ENCODE data around the gene UNC119B. TPM values are rescaled to one million over a fixed set of nuclear protein-coding genes. Genes with fewer than 3 reads are reported as not detected.
A peak's percentile ranks its signal among the peaks of the same experiment; 100 is the strongest.
"Not testable (repeated sequence)": the region's sequence is repeated elsewhere in the genome, so short reads cannot be mapped to it uniquely, and the experiment has no call there.

UNC119B gene
- total RNA-seq, 1 donor from 2014 or later = 14.0 TPM

DNA sequence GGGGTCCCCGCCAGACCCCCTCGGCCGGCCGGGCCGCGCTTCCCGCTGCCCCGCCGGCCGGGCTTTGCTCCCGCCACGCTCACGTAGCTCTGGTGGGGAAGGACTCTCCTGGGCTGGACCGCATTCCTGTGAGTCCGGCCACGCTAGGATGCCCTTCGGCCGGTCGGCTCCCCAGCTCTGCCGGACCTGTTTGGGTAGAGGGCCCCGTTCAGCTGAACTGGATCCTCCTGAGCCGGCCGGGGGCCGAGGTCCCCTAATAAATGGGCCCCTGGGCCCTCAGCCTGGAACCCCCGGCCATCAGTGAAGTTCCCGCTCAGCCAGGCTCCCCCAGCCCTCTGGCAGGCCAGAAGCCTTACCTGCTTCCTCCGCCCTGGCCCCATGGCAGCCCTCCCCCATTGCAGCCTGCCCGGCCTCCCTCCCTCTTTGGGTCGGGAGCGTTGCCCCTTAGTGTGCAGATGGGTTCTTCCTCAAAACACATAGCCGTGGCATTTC lies 593 bp downstream of the UNC119B start:
- DNase-seq (ENCODE audit: missing footprints) (no peak), ATAC-seq (peak; percentile 6)
- intact Hi-C loops (cut with DNase I) = no loop called here

DNA sequence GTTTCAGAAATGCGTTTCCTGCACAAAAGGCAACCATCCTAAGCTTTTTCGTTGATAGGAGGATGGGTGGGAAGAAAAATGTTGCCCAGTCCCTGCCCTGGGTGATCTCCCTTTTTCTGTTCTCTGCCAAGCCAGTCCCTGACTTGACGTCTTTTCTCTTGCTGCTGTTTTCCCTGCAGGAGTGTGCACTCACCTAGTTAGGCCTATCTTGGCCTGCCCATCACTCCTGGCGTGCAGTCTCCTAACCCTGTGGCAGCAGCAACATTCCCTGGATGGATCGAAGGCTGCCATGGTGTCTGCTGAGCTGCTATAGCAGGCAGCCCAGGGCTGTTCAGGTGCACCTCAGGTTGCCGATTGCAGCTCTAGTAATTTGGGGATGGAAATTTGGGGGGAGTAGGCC lies 1.2 kb downstream of the UNC119B start:
- intact Hi-C loops (cut with DNase I) = no loop called here
- no peak for DNase-seq (ENCODE audit: missing footprints)
- no peak for ATAC-seq

DNA sequence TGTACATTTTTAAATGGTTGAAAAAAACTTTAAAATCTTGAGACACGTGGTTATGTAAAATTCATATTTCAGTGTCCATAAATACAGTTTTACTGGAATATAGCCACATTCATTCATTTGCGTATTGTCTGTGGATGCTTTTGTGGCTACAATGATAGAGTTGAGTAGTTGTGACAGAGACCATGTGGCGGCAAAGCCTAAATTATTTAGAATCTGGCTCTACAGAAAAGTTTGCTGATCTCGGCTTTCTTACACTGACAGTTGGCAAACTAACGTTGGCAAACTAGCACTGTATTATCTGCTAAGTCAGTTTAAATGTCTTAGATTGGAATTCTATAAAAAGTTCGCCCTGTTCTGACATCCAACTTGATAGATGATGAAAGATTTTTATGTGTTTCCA lies 2.4 kb downstream of the UNC119B start:
- no peak for ATAC-seq
- intact Hi-C loops (cut with DNase I) = loop anchor here (1.0 to 2.0 kb wide), 2 partner anchors 65 to 130 kb away; no protein-coding TSS in a partner anchor
- no peak for DNase-seq (ENCODE audit: missing footprints)

DNA sequence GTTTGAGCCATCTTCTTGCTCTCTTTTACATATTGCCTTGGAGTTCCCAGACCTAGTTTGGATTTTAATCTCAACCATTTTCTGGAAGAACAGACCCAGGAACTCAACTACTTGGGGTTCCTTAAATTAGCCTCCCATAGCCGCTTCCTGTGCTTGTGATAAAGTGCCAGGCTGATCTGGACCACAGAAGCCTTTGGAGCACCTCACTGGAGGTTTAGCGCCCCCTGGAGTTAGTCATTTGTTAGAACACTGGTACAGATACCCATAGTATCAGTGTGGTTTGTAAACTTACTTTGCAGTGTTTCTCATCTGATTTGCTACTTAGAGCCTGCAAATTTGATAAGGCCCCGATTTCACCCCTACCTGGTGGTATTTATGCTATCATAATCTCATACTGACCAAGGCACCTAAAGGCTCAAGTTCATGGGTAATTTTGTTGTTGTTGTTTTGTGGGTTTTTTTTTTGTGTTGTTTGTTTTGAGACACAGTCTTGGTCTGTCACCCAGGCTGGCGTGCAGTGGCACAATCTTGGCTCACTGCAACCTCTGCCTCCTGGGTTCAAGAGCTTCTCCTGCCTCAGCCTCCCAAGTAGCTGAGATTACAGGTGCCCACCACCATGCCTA lies 3.7 kb downstream of the UNC119B start:
- DNase-seq (ENCODE audit: missing footprints) (no peak), ATAC-seq (peak; percentile 69)
- intact Hi-C loops (cut with DNase I) = loop anchor here (1.0 to 2.0 kb wide), 2 partner anchors 67 to 131 kb away; no protein-coding TSS in a partner anchor

DNA sequence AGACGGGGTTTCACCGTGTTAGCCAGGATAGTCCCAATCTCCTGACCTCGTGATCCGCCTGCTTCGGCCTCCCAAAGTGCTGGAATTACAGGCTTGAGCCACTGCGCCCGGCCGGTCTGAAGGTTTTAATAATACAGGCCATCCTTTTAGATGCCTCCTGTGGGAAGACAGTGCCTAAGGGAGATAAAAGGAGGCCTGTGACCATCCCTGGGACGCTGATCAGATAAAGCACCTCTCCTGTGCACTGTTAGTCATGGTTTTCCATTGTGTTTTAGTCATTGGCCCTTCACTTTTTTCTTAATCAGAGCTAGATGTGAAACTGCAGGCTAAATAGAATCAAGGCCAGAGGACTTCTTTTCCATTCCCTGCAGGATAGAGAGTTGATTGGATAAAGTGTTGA lies 7.8 kb downstream of the UNC119B start:
- ATAC-seq (no peak), DNase-seq (ENCODE audit: missing footprints) (no peak)
- intact Hi-C loops (cut with DNase I) = no loop called here

DNA sequence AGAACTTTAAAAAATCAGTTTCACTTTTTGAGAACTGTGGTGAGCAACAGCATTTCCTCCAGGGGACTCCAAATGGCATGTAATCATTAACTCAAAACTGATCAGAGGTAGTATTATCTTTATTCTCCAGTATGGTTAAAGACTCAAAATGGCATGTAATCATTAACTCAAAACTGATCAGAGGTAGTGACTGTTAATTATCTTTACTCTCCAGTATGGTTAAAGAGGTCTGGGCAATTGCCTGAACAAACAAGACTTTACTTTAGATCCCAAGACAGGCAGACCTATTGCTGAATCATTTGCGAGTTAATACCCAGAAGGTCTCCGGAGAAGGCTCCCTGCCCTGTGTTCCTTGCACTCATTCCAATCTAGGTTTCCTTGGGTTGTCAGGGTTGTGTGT lies 8.8 kb downstream of the UNC119B start:
- ATAC-seq (no peak), DNase-seq (ENCODE audit: missing footprints) (no peak)
- intact Hi-C loops (cut with DNase I) = no loop called here

DNA sequence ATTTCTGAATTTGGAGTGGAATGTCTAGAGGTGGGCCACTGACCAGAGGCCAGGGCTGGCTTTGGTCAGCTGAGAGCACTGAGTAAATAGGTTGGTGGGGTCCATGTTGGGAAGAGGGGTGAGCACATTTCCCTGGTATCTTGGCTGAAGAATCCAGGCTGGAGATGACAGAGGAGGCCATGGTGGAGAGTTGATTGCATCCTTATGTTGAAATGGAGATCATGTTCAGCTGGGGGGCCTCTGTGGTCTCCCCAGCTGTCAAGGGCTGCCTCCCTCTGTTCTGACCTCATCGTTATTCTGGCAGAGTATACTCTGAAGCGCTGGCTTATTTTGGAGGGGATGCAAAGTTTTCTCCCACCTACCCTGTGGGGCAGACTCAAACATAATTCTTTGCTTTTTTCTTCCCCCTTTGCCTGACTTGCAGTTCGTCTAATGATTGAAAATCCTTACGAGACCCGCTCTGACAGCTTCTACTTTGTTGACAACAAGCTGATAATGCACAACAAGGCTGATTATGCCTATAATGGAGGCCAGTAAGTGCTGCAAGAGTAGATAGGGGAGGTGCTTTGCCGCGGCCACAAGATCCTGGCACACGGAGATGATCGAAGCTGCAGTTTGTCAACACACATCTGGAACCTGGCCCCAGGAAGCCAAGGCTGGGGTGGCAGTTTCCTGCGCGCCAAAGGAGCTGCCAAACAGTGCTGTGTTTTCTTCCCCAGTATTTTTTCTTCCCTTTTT lies 9.4 kb downstream of the UNC119B start:
- DNase-seq (ENCODE audit: missing footprints) = no peak
- intact Hi-C loops (cut with DNase I) = no loop called here
- ATAC-seq = no peak

DNA sequence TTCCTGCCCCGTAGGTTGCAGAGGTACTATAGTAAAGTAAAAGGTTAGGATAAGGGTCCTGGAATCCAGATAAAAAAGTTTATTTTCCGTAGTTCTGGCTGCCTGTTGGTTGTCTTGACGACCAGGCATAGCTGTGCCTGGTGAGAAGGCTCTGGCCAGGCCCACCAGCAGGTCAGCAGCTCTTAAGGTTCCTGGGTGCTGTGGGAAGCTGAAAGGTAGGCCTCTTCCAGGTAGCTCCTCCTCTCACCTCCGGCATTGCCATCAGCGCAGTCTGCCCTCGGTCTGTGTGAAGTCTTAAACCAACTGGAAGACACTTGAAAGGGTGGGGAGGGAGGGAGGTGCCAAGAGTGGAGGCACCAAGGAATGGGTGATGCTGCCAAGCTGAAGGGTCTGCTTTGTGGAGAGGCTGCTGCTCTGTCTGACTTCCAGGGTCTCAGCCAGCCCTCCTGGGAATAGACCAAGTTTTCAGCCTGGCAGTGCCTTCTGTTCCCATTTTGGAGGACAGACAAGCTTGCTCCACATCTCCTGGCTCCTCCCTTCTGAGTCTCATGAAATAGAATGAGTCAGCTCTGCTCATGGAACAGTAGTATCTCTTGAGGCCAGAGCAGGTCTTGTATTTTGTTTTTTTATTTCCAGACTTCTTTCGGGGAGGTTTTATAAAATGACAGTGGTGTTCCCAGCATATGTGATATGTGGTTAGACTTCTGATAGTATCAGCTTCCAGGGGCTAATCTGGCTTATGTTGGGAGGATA lies 10.2 kb downstream of the UNC119B start:
- intact Hi-C loops (cut with DNase I) = no loop called here
- ATAC-seq (peak; percentile 66), DNase-seq (ENCODE audit: missing footprints) (no peak)

DNA sequence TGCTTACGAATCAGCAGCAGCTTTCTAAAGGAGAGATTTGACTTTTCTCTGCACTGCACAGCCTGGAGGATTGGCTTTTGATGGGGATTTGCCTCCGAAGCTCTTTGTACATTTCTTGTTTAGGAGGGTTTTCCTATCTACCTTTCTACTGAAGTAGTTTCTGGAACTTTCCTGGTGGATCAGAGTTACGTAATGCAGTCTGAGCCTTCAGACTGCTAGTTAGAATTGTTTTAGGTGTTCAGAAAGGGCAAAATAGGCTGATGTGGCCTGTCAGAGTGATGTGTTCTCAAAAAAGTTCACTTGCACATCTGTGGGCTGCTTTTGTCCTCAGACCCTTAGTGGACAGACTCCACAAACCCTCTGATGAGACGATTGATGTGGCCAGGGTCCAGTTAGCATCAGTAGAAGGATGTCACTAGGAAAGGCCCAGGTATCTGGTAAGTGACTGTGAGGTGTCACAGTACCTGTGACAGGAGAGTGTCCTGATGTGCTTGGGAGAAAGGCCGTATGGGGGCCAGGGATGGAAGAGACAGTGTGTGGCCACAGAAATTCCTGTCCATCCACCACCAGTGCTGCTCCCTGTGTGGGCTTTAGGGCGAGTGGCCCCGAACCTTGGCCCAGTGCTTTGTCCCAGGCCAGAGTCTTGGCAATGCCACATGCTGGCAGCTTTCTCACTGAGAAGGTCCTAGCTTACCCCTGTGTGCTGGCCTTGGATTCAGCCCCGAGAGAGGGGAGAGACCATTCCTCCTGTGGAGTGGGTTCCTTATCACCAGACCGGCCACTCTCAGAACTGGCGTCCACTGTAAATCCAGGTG lies 10.9 kb downstream of the UNC119B start:
- intact Hi-C loops (cut with DNase I) = no loop called here
- DNase-seq (ENCODE audit: missing footprints) = no peak
- ATAC-seq = no peak

DNA sequence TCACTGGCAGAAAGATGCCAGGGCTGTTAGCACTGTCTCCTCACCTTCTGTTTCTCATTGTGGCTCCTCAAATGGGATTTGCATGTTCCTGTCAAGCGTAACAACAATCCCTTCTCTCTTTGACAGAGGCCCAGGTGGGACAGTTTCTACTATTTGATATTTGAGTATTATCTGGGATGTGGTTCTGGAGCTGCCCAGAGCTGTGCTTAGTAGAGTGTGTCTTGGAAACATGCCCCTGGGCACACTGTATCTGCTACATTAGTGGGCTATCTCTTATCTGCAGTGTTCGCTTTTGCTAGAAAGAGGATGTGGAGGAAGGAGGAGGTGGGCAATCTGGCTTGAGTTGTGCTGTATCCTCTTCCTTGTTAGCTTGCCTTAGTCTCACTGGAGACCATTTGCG lies 11.6 kb downstream of the UNC119B start:
- intact Hi-C loops (cut with DNase I) = no loop called here
- no peak for DNase-seq (ENCODE audit: missing footprints)
- ATAC-seq = no peak

DNA sequence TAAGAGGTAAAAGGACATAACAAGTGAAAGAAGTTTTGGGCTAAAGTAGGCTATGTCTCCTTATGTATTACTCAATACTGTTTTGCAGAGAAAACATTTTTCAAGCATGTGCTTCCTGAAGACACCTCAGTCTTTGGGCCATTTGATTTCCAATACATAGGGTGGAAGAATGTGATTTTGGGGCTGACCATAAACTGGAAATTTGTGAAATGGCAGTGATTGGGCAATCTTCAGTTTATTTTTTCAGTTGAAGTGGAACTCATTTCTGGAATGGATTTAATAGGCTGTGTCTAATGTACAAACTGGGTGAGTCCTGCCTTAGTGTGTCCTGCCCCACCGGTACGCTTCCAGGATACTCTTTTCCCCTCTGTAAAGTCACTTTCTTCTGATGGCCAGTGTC lies 12.5 kb downstream of the UNC119B start:
- DNase-seq (ENCODE audit: missing footprints) (no peak), ATAC-seq (no peak)
- intact Hi-C loops (cut with DNase I) = no loop called here

DNA sequence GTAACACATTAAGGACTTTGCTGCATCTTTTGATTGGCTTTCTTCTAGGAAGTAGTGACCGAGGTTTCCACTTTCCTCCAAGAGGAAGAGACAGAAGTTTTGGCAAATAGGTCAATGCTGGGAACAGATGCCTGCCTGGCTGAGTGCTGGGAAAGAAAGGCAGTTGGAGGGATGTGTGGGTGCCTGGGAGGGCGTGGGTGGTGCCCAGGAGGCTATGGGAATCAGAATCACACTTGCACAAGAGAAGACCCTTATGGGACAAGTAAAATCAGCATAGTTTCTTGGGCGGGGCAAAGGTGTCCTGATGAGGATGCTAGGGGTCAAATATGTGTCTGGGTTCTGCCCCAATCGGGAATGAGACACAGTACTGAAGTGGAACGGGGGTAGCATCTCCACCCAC lies 14.5 kb downstream of the UNC119B start:
- ATAC-seq = no peak

DNA sequence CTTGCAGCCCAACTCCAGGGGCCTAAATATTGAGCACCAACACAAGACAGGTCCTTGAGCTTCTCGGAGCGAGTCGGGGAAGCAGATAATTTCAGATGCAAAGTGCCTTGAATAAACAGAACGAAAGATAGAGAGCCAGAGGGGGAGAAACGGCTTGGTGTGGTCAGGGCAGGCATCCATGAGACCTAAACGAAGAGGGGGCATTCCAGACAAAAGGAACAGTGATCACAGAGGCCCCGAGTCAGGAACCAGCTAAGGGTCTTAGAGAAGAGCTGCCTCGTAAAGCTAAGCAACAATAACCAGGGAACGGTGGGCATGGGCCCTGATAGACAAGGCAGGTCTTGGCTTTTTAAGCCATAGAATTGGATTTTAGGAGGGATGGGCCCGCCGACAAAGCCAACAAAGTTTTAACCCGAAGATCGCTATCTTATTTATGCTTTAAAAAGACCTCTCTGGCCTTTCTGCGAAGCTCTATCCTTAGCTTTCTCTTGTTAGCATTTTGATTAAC lies 14.9 kb downstream of the UNC119B start:
- intact Hi-C loops (cut with DNase I) = no loop called here
- no peak for ATAC-seq
- no peak for DNase-seq (ENCODE audit: missing footprints)

More for the DNA sequence above, 14.5 kb downstream of the UNC119B start:
- no peak for DNase-seq (ENCODE audit: missing footprints)
- intact Hi-C loops (cut with DNase I) = no loop called here

DNA sequence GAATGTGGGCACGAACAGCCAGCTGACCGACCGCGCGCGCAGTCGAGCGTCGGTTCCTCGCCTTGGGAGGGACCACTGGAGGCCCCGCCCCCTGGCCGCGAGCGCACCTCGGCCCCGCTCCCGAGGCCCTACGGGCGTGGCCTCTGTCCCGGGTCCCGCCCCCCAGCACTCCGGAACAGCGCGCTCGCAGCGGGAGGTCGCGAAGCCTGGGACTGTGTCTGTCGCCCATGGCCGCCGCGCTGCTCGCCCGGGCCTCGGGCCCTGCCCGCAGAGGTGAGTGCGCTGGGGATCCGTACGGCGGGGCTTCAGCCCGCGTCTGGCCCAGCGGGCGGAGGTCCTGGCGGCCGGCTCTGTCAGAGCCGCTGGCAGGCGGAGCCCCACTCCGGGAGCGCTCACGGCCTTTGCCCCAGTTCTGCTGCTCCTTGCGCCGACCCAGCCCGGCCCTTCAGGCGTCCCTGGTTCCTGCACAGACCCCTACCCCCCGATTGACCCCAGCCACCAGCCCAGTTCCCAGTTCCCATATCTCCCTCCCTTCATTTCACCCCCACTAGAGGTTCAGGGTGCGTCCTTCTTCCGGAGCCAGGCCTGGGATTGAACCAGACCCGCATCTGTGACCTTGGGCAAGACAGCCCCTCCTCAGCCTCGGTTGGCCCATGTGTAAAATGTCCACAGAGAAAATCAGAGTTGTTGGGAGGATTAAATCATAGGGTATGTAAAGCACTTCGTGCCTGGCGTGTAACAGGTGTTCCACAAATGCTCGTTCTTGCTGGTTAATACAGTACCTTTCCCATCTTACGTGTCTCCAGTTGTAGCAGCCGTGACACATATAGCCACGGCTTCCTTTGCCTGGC lies 15.6 kb downstream of the UNC119B start, which contains the start of gene ACADS:
TSS of gene ACADS (plus strand) at position 168 of the 851 bp plus-strand sequence. CDS start at position 228, 60 bp downstream.
- DNase-seq (ENCODE audit: missing footprints) (peak; percentile 96), ATAC-seq (peak; percentile 99)
- intact Hi-C loops (cut with DNase I) = no loop called here

DNA sequence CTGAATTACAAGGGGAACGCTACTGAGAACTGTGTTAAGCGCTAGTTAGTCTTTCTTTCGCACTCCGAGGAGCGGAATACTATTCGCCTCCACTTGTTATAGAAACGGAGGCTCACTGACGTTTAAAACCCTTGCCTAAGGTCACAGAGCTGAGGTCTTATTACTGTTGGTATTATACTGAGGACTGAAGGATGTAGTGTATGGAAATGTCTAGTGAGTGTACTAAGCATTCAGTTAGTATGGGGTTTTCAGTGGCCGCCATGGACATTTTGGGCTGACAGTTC lies 16.2 kb downstream of the UNC119B start:
- intact Hi-C loops (cut with DNase I) = no loop called here
- no peak for DNase-seq (ENCODE audit: missing footprints)
- ATAC-seq = no peak

DNA sequence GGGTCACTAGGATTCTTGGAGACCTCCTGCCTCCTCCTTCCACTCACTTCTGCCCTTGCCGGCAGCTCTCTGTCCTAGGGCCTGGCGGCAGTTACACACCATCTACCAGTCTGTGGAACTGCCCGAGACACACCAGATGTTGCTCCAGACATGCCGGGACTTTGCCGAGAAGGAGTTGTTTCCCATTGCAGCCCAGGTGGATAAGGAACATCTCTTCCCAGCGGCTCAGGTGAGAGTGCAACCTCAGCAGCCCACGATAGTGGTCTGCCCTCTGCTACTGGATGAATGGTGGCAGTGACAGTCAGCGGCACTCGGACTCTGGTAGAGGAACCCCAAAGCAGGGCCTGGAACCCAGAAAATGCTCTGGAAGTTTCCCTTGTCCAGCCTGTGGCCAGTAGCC lies 16.7 kb downstream of the UNC119B start:
- ATAC-seq = no peak
- intact Hi-C loops (cut with DNase I) = no loop called here
- no peak for DNase-seq (ENCODE audit: missing footprints)

DNA sequence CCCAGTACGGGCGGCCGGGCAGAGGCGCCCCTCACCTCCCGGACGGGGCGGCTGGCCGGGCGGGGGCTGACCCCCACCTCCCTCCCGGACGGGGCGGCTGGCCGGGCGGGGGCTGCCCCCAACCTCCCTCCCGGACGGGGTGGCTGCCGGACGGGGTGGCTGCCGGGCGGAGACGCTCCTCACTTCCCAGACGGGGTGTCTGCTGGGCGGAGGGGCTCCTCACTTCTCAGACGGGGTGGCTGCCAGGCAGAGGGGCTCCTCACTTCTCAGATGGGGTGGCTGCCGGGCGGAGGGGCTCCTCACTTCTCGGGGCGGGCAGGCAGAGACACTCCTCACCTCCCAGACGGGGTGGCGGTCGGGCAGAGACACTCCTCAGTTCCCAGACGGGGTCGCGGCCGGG lies 21.9 kb downstream of the UNC119B start:
- intact Hi-C loops (cut with DNase I); ATAC-seq; DNase-seq (ENCODE audit: missing footprints): not testable (repeated sequence)

DNA sequence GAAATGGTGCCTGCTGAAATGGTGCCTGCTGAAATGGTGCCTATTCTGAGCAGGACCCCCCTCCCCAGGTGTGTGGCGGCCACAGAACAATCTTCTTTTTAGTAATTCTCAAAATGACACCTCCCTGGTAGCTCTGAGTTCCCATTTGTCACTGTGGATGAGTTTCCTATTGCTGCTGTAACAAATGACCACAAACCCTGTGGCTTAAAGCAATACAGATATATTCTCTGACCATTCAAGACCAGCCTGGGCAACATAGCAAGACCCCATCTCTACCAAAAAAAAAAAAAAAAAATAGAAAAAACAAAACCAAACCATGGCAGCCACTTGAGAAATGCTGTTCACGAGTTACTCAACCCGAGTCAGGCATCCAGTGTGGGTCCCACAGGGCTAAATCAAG lies 23.3 kb downstream of the UNC119B start:
- ATAC-seq (no peak), DNase-seq (ENCODE audit: missing footprints) (no peak)
- intact Hi-C loops (cut with DNase I) = no loop called here
